COLO668 (cell line): Measurements from ENCODE around the gene ALDH1A2.
"Not testable (repeated sequence)": the region's sequence is repeated elsewhere in the genome, so short reads cannot be mapped to it uniquely, and the experiment has no call there.

Source experiments
- DNase-seq: peaks from one replicate; lab custom pipeline; 2025; ENCODE audit not compliant: unreplicated experiment; lab: John Stamatoyannopoulos, UW

ALDH1A2 gene

DNA sequence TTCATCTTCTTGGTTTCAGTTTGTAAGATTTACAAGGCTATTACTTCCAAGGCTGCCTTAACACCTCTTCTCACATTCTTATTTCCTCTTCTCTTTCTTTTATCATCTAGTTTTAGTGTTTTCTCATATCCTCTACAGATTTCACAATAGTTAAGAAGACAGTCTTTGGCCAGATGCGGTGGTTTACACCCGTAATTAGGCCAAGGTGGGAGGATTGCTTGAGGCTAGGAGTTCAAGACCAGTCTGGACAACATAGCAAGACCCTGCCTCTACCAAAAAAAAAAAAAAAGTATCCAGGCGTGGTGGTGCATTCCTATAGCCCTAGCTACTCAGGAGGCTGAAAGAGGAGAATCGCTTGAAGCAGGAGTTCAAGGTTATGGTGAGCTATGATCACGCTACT is 3.5 kb upstream of the ALDH1A2 start:
- DNase-seq: no peak

DNA sequence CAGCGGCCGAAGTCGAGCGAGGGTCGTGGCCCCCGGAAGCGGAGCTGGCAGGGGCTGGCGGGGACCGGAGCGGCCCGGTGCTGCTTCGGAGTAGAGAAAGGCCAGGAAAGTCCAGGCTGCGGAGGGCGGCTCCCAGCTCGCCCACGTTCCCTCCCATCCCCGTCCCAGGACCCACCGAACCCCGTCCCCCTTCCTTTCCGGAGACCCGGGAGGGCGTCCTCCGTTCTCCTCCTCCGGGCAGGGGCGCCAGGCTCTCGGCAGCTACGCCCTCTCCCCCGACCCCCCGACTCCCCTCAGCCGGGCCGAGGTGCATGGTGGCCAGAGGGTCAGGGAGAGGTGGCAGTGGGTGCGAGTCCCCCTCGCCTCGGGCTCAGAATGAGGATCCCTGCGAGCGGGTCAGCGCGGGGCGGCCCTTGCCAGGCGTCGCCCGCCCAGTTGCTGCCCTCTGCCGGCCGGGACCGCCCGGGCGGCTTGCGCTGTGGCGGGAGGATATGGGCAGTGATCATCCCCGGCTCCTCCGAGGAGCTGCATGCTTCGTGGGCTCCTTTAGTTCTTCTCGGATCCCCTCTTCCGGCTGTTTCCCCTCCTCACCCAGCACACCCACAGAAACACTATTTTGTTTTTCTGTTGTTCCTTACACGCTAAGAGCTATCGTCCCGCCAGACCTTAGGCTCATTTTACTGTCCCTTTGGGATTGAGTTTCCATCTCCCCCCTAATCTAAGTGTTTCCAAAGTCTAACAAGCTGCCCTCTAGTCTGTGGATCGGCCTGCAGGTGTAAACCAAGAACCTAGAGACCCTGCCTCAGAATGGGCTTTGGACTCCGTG is 744 bp upstream of the ALDH1A2 start:
- peak; percentile 79 for DNase-seq

DNA sequence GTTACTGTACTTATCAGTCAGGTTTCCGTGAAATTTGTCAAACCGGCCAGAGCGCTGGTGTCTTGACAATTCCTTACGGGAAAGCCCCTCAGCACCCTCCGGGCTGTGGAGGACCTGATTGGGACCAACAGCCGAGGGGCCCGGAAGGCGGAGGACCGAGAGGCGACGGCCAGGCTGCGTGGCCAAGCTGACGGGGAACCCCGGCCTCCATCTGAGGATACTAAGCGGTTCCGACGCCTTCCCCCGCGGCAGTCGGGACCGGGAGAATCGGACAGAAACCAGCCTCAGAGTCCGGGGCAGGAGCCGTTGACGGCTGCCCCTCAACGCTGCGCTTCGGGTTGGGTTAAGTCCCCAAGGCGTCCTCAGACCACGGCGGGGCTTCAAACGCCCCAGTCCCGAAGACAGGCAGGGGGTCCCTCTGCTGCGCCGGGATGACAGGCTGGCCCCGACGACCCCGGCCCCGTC is 499 bp downstream of the ALDH1A2 start:
- no peak for DNase-seq

DNA sequence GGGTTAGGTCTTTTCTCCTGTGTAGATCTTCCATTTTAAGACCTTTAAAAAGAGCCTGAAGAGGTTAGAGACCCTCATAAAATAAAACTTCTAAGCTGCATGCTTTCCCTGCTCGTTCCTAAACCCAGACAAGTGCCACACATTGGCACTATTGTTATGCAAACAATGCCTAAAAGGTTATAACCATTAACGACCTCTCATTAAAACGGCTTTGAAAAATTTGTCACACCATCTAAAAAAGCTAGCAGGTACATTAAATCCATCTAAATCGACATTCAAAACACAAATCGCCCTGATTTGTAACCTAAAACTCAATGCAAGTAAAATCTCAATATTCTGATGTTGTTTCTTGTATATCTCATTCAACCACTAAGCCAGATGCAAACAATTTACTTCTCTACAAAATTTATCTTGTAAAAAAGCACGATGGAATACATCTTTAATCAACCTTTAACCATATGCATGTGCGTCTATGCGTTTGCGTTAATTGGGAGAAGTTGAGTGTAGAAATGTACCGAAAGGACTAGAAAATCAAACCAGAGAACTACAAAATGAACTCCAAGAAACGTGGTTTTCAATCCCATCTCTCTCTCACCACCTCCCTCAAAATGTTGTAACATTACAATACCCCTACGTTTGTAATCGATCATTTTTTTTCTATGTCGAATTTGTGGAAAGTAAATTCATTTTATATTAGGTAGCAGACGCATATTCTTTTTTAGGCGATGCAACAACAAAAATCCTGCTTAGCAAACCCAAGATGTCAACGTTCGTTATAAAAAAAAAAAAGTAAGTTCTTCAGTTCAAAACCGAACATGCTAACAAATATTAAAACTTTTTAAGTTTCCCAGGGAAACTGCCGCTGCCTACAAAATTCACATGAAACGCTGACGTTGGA is 1.2 kb downstream of the ALDH1A2 start:
- no peak for DNase-seq

DNA sequence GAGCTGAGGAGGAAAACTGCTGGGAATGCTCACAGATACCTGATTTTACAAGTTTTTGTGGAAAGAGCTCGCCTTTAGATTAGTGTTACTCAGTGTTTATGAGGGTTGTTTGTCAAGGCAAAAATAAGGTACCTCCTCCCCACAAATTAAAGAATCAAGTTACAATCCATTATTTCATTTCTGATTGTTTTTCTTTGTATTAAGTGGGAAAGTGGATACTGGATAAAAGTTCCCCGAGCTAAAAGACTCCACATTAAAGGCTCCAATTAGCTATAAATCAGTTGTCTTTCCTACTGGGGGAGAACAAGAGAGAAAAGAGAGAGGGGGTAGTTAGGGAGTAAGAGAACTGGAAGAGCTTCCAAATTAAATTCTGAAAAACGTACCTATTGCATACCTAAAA is 1.9 kb downstream of the ALDH1A2 start:
- DNase-seq: no peak

DNA sequence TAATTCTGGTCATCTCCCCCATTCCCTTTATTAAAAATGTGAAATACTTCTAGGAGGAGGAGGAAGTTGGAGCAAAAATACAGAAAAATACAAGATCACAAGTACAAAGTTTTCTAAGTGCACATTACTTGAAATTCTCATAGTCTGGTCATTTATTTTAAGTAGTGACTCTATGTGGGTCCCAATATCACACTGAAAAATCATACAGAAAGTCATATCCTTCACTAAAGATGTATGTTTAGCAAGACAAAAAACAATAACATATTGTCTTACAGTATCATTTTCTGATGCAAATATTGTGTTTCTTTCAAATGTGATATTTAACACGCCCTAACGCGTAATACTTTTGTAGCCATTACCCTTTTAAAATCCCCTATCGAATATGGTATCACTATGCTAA is 2.5 kb downstream of the ALDH1A2 start:
- no peak for DNase-seq

DNA sequence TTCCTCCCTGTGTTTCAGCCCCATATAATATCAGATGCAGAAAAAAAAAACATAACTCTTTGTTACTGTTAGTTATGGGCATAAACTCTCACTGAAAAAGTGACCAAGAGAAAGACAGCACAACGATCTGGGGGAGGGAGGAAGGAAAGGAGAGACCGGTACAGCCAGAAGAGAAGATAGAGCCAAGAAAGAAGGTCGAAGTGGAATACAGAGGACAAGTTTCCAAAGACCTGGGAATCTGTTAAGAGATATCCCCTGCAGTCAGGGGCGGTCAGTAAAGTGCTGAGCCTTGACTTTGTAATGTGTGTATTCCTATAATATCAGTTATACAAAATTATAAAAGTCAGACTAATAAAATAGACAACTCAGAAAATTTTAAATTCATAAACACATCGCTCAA is 3.3 kb downstream of the ALDH1A2 start:
- no peak for DNase-seq

DNA sequence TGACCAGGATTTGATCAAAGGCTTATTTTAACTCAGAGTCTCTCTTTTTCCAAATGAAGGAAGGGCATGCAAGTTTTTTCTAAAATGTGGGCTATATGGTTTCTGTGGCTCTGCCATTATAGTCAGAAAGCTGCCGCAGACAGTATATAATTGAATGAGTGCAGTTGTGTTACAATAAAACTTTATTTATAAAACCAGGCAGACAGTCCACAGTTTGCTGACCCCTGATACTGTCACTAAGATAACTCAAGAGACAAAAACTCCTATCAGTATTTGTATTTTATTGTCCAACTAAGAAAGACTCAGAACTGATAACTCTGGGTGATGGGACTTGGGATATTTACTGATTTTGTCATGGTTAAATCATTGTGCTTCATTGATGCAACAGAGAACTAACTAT is 4.9 kb downstream of the ALDH1A2 start:
- DNase-seq: no peak

DNA sequence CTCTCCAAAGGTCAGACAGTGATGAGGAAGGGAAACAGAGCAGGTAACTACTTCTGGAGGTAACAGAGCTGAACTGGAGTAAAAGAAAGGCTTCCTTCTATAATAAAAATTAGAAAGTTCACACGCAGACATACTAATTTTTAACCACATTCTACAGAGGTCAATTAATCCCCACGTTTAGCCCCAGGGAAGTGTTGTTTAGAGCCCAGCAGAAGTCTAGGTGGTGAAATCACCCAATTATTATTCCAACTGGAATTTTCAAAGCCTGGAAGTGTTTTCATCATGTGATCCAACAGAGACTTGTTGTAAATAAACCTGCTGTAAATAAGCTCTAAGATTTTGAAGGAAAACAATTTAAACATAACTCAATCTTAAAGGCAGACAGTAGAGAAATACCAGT is 6.8 kb downstream of the ALDH1A2 start:
- no peak for DNase-seq

DNA sequence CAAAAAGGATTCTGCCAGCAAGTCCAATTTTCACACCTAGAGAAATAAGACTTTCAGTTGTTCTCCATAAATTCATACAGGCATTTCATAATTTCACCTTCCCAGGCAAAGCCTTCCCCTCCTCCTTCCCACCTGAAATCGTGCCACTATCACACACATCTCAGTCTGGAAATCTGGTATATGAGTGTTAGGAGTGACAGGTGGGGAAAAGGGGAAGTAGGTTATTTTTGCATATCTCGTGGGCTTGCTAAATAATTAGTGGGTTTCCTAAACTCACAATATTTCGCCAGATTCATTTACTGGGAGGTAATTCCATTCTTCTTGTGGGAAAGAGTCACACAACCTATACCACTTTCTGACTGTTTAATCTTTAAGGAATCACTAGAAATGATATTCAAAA is 7.4 kb downstream of the ALDH1A2 start:
- no peak for DNase-seq

DNA sequence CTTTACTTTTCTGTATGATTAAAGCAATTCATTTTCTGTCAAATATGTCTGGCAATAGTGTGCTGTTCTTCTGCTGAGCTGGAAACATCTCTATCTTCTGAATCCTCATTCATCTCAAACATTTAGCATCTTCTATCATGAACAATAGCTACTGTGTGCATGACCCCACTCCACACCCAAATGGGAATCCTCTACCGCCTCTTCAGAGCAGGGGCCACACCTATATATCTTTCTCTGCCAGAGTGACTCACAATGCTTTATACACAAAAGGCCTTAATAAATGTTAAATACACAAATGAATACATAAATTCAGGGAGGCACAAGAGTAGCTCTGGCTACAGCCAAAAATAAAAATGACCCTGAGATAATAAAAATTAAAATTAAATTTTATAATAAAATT is 8.0 kb downstream of the ALDH1A2 start:
- peak; percentile 21 for DNase-seq

DNA sequence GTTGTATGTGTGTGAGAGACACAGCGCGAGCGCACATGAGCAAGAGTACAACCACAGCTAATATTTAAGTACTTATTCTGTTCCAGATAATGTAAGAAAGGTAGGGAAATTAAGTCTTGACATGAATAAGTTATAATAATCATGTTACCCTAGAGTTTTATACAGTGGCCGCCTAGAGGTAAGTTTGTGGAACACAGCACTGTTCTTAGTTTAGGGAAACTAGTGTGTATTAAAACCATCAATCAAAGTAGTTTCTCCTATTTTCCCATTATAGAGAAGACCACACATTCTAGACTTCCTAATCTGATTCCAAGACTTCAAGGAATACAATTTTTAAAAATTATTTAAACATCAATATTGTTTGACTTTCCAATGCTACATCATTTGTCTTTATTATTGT is 9.5 kb downstream of the ALDH1A2 start:
- DNase-seq: no peak

DNA sequence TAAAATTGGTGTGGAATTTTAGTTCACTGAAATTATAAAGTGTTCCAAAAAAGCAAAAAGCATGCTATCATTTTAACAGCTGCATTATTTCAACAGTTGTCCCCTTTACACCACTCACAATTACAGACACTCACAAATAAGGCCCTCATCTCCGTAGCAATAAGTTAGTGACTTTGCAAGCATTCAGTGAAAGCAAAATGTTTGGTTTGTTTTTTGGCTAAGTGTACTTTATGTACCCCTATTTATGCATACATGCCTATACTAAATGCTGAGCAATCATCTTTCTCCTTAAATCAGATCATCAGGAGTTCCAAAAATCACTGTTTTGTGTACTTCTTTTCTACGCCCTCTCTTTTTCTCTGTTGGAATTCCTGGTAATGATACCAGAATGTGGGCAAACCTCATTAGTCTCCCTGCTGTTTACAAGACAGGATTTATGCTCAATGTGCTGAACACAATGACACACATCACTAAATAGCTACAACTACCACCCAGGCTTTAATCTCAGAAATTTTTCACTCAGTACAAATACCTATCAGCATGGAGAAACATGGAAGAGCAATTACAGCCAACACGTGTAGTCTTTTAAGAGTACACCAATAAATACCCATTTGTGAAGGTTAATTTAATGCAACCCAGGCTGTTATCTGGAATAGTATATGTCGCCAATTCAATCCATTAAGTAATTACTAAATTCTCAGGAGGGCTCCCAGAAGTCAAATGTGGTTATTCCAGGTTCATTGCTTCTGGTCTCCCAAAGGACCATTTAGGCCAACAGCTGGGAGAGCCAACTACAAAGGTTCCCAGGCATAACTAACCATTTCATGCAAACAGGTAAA is 12.0 kb downstream of the ALDH1A2 start:
- DNase-seq: no peak

DNA sequence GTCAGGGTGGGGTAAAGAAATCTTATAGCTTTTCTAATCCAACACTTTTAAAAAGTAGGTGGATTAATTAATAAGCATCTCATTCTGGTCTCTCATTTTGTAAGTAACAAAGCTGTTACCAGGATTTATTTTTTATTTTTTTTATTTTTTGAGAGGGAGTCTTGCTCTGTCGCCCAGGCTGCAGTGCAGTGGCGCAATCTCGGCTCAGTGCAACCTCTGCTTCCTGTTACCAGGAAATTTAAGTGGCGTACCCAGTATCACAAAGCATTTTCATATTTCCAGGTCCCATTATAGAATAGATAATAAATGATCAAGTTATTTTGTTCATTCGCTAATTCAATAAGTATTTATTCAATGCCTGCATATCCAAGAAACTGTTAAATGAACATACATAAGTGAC is 13.2 kb downstream of the ALDH1A2 start:
- DNase-seq: no peak

DNA sequence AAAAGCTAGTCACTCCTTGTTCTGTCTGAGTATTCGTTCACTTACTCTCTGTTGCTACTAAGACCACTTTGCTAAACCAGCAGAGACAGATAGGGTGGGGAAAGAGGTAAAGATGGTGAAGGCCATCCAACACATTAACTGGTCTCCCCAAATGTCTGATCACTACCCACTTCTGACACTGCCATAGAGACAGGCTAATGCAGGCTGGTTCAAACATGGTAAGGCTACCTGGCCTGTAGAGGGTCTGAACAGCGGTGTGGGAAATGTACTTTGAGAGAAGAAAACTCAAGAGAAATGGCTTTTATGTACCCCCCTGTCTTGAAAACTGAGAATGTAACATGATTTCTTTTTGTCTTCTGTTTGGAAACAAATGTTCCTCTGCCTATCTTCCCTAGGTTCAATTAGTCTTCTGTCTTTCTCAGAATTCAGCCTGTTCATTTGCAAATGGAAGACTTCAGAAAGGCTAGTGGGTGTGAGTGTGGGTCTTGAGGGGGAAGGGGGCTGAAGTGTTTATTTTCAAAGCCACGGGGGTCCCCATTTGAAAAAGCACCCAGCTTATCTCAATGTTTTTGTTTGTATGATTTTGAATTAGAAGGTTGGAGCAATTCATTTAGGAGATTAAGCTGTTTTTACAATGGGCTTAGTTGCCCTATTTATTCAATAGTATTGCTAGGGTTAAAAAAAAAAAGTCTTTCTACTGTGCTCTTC is 15.8 kb downstream of the ALDH1A2 start:
- DNase-seq: no peak

DNA sequence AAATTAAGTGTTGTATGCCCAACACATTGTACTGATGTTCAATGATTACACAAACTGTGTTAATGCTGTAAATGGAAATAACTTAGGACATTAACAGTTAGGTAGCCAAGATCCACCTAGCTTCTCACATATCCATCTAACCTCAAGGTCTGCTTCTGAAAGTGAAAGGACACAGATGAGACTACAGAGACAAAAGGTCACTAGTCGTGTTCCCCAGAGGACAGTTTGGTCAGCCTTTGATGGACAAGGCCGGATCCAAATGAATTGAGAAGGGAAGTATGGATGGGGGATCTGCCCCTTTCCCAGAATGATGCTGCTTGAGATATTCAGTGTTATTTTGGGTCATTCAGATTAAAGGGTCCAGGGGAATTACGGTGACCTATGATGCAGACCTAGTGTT is 17.2 kb downstream of the ALDH1A2 start:
- DNase-seq: no peak

DNA sequence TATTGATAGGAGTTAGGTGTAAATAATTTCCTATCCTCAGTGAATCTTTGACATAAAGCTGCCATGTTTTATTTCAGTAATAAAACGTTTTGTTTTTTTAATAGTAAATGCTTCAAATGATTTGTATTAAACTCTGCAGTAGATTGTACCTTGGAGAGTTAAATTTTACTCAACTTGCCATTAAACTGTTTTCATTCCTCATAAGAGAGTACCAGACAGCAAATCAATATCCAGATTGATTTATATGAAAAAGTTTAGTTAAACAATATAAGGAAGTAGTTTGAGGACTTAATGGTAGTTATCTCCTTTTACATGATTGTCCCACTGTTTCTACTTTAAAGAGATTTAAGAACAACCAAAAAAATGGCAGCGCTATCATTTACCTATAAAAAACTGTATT is 18.4 kb downstream of the ALDH1A2 start:
- no peak for DNase-seq

DNA sequence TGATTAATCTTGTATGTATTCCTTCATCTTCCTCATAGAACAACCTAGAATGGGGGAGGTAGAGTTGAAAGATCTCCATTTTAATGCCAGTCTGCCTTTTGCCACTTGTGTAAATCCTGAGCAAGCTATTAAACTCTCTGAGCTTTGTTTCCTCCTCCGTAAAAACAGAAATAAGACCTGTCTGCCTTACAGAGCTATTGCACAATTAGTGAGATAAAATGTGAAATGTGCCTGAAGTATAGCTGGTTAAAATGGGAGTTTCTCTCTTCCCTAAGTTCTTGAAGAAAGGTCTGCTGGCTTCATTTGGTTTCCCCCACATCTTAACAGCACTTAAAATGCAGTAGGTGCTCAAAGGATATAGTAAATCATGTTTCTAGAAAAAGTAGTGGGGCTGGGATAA is 19.0 kb downstream of the ALDH1A2 start:
- DNase-seq: no peak

DNA sequence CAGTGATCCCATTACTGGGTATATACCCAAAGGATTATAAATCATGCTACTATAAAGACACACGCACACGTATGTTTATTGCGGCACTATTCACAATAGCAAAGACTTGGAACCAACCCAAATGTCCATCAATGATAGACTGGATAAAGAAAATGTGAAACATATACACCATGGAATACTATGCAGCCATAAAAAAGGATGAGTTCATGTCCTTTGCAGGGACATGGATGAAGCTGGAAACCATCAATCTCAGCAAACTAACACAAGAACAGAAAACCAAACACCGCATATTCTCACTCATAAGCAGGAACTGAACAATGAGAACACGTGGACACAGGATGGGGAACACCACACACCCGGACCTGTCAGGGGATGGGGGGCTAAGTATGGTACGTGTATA is 20.1 kb downstream of the ALDH1A2 start:
- not testable (repeated sequence) for DNase-seq

DNA sequence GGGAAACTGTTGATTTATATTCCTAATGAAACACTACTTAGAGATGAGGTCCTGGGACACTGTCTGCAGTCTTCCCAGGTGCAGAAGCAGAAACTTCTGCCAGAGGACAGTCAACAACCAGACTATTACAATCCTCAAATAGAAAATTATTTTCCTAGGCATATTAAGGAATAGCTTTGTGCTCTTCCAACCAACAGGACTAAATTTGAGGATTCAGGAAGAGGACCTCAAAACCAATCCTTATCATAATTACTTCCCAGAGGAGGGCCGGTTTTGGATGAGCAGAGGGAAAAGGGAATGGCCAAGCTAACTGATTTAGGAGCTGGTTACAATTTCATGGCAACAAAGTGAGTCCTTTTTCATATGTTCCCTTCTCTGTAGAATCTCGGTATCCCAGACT is 21.0 kb downstream of the ALDH1A2 start:
- DNase-seq: no peak
